HG02840 (cell line): Measurements from ENCODE around the gene PPP1R9A.

Experiments
- ATAC-seq: cut with Tn5 transposase; IDR thresholded peaks from one replicate; pipeline ENCODE4 v1.9.1; 2021; ENCODE audit warnings: mild to moderate bottlenecking, moderate library complexity, moderate number of reproducible peaks; ENCODE audit not compliant: unreplicated experiment, low FRiP score

PPP1R9A gene

DNA sequence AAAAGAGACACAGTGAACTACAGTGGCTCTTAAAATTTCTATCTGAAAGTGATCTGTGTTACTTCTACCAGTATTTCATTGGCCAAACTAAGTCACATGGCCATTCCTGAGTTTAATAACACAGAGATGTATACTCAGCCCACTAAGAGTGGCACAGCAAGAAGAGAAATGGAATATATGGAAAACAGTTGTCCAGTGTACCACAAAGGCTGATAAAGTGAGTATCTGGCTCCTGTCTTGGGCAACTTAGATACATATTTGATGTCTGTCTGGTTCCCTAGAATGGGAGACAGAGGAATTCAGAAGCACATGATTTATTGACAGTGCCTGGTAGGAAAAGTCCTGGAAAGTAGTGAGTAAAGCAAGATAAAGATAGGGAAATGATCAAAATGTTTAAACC is 427.1 kb downstream of the PPP1R9A start:
- no peak for ATAC-seq

DNA sequence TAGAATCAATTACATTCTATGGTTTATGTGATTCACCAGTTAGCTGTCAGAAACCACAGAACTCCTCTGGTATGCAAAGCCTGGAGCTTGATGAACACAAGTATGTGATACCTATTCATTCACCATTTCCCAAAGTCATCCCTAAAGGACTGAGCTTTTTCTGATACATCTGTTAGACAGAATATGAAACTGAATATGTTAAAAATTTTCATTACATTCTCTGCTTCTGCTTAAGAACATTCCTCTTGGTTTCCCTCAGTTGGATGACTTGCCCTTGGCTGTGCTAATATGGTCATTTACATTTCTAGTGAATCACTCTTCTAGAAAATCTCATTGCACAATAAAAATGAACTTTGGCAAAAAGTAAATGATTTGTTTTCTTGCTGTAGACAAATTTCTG is 427.7 kb downstream of the PPP1R9A start:
- ATAC-seq, result no peak

DNA sequence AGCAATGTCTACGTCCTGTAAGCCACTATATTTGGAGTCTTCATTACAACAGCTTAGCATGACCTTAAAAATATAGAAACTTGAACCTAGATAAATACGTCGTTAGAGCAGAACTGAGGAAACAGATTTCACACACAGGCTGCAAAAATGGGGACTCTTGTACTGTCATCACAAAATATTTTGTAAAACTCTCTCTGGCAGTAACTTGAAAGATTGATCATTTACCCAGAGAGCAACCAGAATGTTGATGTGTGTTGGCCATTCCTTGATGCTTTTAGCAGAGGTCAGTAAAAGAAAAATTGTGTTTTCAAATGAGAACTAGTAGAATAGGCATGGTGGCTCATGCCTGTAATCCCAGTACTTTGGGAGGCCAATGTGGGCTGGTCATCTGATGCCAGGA is 431.4 kb downstream of the PPP1R9A start:
- no peak for ATAC-seq

DNA sequence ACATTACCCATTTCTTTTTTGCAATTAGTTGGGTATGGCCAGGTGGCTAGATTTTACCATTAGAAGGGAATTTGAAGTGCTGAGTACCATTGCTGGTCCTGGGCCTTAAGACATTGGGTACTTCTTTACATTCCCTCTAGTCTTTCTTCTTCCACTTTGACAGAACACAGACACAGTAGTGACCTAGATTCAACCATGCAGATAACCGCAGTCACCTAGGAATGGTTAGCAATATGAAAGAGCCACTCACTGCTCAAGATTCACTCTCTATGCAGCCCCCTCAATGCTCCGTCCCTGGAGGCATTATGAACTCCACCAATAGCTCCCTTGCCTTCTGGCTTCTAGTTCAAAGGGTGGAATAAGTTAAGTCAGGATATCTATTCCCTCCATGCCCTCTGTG is 433.1 kb downstream of the PPP1R9A start:
- no peak for ATAC-seq

DNA sequence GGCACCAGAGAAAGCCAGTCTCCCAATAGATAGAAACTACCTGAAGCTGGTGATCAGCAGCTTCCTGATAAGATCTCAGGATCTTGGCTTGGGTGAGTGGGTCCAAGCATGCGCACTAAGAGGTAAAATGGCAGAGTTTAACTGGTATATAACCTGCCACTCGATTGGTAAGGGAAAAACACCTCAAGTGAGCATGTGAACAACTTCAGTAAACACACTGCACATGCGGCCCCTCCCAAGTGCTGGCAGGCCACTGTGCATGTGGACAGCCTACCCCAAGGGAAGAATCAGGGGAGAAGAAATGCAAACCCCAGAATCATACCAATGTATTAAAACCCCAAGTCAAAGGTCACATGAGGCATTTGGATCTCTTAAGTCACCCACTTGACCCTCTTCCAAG is 434.6 kb downstream of the PPP1R9A start:
- no peak for ATAC-seq

DNA sequence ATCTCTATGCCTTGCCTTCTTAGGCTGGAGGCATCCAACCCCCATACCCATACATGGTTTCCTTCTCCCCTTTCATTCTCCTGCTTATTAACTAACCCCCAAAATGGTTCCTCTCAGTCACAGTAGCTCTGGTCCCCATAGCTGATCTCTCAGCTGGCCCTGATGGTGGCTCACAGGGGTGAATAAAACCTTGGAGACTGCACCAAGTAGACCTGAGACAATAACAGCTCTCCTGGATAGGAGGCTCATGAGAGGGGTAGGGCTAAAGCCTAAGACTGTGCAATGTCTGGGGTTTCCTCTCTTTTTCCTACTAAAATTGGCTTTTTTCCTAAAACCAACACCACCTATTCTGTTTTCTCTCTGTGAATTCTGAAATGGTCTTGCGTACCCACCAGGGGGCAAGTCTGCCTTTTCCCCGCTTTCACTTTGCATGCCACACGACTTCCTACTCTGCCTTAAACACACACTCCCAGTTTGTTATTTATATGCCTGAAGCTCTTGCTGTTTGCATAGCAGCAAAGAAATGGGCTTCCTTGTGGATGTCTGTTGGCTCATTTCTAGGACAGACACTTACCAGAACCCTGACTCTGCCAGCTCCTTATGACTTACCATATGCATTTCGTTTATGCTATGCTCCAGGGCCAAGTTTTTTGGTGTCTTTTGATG is 435.4 kb downstream of the PPP1R9A start:
- no peak for ATAC-seq
